Forelimb muscle (tissue), 1 donor: Measurements from ENCODE around the gene SRSF11. TPM values are rescaled to one million over a fixed set of nuclear protein-coding genes. Genes with fewer than 3 reads are reported as not detected.

ENCODE experiments used
- polyA plus RNA-seq: library from polyadenylated mRNA; unstranded; fragments of 120-200 nt; gene quantifications from one replicate; pipeline ENCODE4 v1.2.1, GENCODE V29; 2013; ENCODE audit not compliant: insufficient read length

SRSF11 gene
- polyA plus RNA-seq, 1 donor, result 208 TPM

Other genes with a start within 250 kb of the SRSF11 start
- gene LRRC40, start 15.8 kb upstream of the SRSF11 start, polyA plus RNA-seq, result 15.5 TPM
- 16.2 TPM for gene ANKRD13C, start 133.3 kb downstream of the SRSF11 start, polyA plus RNA-seq
- gene CTH, start 189.9 kb downstream of the SRSF11 start, polyA plus RNA-seq, result 1.9 TPM